Measurements from ENCODE around the gene CPB2.

CPB2 gene

GRCh38 chr13:46104868-46105267 lies at the start of gene CPB2:
CPB2 (minus strand) TSS chr13:46105033; CDS start chr13:46105009, 24 bp downstream.
- DNase-seq (ENCODE audit: low spot score): no peak

GRCh38 chr13:46154136-46154801 lies 49.4 kb upstream of the CPB2 start:
- no peak for DNase-seq (ENCODE audit: low spot score)

- no peak for DNase-seq (ENCODE audit: low spot score)
These were observed 47.9 kb upstream of the CPB2 start for GRCh38 chr13:46152627-46153328.

GRCh38 chr13:46150134-46150693 lies 45.4 kb upstream of the CPB2 start:
- no peak for DNase-seq (ENCODE audit: low spot score)

GRCh38 chr13:46149272-46150133 lies 44.7 kb upstream of the CPB2 start:
- no peak for DNase-seq (ENCODE audit: low spot score)

- peak; percentile 78 for DNase-seq (ENCODE audit: low spot score)
These were observed 42.1 kb upstream of the CPB2 start for GRCh38 chr13:46146898-46147297.

GRCh38 chr13:46145950-46146349 lies 41.1 kb upstream of the CPB2 start:
- no peak for DNase-seq (ENCODE audit: low spot score)

GRCh38 chr13:46145135-46145534 lies 40.3 kb upstream of the CPB2 start:
- DNase-seq (ENCODE audit: low spot score): no peak

- DNase-seq (ENCODE audit: low spot score): no peak
These were observed 38.4 kb upstream of the CPB2 start for GRCh38 chr13:46143184-46143701.

GRCh38 chr13:46142776-46143175 lies 37.9 kb upstream of the CPB2 start:
- DNase-seq (ENCODE audit: low spot score): no peak

- DNase-seq (ENCODE audit: low spot score): no peak
These were observed 35.2 kb upstream of the CPB2 start for GRCh38 chr13:46140044-46140443.

GRCh38 chr13:46137627-46138317 lies 32.9 kb upstream of the CPB2 start:
- no peak for DNase-seq (ENCODE audit: low spot score)

- DNase-seq (ENCODE audit: low spot score): no peak
These were observed 31.9 kb upstream of the CPB2 start for GRCh38 chr13:46136688-46137087.

- DNase-seq (ENCODE audit: low spot score): no peak
These were observed 30.2 kb upstream of the CPB2 start for GRCh38 chr13:46134961-46135522.

- DNase-seq (ENCODE audit: low spot score): no peak
These were observed 29.7 kb upstream of the CPB2 start for GRCh38 chr13:46134494-46134893.

- DNase-seq (ENCODE audit: low spot score): no peak
These were observed 27.3 kb upstream of the CPB2 start for GRCh38 chr13:46132109-46132508.

- no peak for DNase-seq (ENCODE audit: low spot score)
These were observed 26.9 kb upstream of the CPB2 start for GRCh38 chr13:46131705-46132104.

- DNase-seq (ENCODE audit: low spot score): no peak
These were observed 25.3 kb upstream of the CPB2 start for GRCh38 chr13:46129955-46130618.

- DNase-seq (ENCODE audit: low spot score): no peak
These were observed 24.3 kb upstream of the CPB2 start for GRCh38 chr13:46129124-46129523.

GRCh38 chr13:46127358-46128023 lies 22.7 kb upstream of the CPB2 start:
- no peak for DNase-seq (ENCODE audit: low spot score)
